Fibroblast of pulmonary artery (primary cell): ENCODE measurements around the gene SECTM1.
"Not testable (repeated sequence)": the region's sequence is repeated elsewhere in the genome, so short reads cannot be mapped to it uniquely, and the experiment has no call there.

Experiments used
- DNase-seq: peaks from one replicate; pipeline ENCODE4 v3.0.0-alpha.2; 2010; ENCODE audit warnings: low read depth
- H3K4me3 ChIP-seq: replicated peaks from 2 replicates; pipeline ENCODE4 v1.5.1; 2011; ENCODE audit warnings: low read depth, mild to moderate bottlenecking, control low read depth, low read length, moderate library complexity
- CTCF ChIP-seq: IDR thresholded peaks from 2 replicates; pipeline ENCODE4 v1.5.1; 2011; ENCODE audit warnings: mild to moderate bottlenecking, control low read depth, low read length, inconsistent platforms; ENCODE audit errors: missing control alignments

The SECTM1 gene

GRCh38 chr17:82348866-82349265 lies 15.3 kb upstream of the SECTM1 start:
- no peak for DNase-seq
- no peak overlapping the region for H3K4me3 ChIP-seq
- TF ChIP-seq CTCF: no peak

GRCh38 chr17:82348434-82348833 lies 14.9 kb upstream of the SECTM1 start:
- no peak overlapping the region for H3K4me3 ChIP-seq
- TF ChIP-seq CTCF: no peak
- DNase-seq: no peak

- DNase-seq: not testable (repeated sequence)
Measured at GRCh38 chr17:82347994-82348393, 14.4 kb upstream of the SECTM1 start.

GRCh38 chr17:82346342-82347300 lies 13.1 kb upstream of the SECTM1 start:
- DNase-seq: no peak
- no peak for TF ChIP-seq CTCF
- H3K4me3 ChIP-seq: no peak overlapping the region

More at GRCh38 chr17:82347994-82348393, 14.4 kb upstream of the SECTM1 start:
- H3K4me3 ChIP-seq: not testable (repeated sequence)

GRCh38 chr17:82345151-82345976 lies 11.8 kb upstream of the SECTM1 start:
- no peak overlapping the region for H3K4me3 ChIP-seq
- TF ChIP-seq CTCF: no peak
- DNase-seq: no peak

GRCh38 chr17:82344175-82344907 lies 10.8 kb upstream of the SECTM1 start:
- no peak for DNase-seq
- no peak for TF ChIP-seq CTCF
- no peak overlapping the region for H3K4me3 ChIP-seq

GRCh38 chr17:82343560-82343959 lies 10.0 kb upstream of the SECTM1 start:
- no peak for DNase-seq
- no peak for TF ChIP-seq CTCF
- H3K4me3 ChIP-seq: no peak overlapping the region
